GM12865 (cell line): ENCODE results near the gene KRR1.
A peak's percentile ranks its signal among the peaks of the same experiment; 100 is the strongest.
"Not testable (repeated sequence)": the region's sequence is repeated elsewhere in the genome, so short reads cannot be mapped to it uniquely, and the experiment has no call there.

Experiments used
- DNase-seq: peaks from one replicate; pipeline ENCODE4 v3.0.0; 2010; ENCODE audit warnings: low read depth
- H3K4me3 ChIP-seq: 2 replicates; pipeline ENCODE4 v1.5.1; 2011; ENCODE audit warnings: mild to moderate bottlenecking, low read depth, low read length, control low read depth
- CTCF ChIP-seq: IDR thresholded peaks from 2 replicates; pipeline ENCODE4 v1.5.1; 2011; ENCODE audit warnings: low read length, control low read depth, low read depth, inconsistent platforms; ENCODE audit not compliant: insufficient read depth; ENCODE audit errors: missing control alignments

KRR1 gene

GRCh38 chr12:75478116-75478794, 33.2 kb downstream of the KRR1 start:
- H3K4me3 ChIP-seq = no peak overlapping the region
- no peak for TF ChIP-seq CTCF
- peak; percentile 35 for DNase-seq

GRCh38 chr12:75477137-75477536, 34.3 kb downstream of the KRR1 start:
- no peak for DNase-seq
- no peak overlapping the region for H3K4me3 ChIP-seq
- no peak for TF ChIP-seq CTCF

- no peak overlapping the region for H3K4me3 ChIP-seq
- DNase-seq = no peak
- TF ChIP-seq CTCF = no peak
Observed at GRCh38 chr12:75476071-75476470, 35.3 kb downstream of the KRR1 start.

GRCh38 chr12:75474116-75474515, 37.3 kb downstream of the KRR1 start:
- TF ChIP-seq CTCF = no peak
- no peak overlapping the region for H3K4me3 ChIP-seq
- no peak for DNase-seq

GRCh38 chr12:75471902-75472890, 39.2 kb downstream of the KRR1 start:
- no peak overlapping the region for H3K4me3 ChIP-seq
- TF ChIP-seq CTCF = no peak
- no peak for DNase-seq

GRCh38 chr12:75460204-75460603, 51.2 kb downstream of the KRR1 start:
- TF ChIP-seq CTCF = no peak
- H3K4me3 ChIP-seq = no peak overlapping the region
- no peak for DNase-seq

- no peak for TF ChIP-seq CTCF
- H3K4me3 ChIP-seq = no peak overlapping the region
- no peak for DNase-seq
Observed at GRCh38 chr12:75459755-75460154, 51.7 kb downstream of the KRR1 start.

GRCh38 chr12:75457866-75458265, 53.5 kb downstream of the KRR1 start:
- DNase-seq, H3K4me3 ChIP-seq: not testable (repeated sequence)
